Activated T-cell treated with anti-CD3 and anti-CD28 coated beads, Interleukin-2, amount 50 U/mL, for 48 hours (primary cell): ENCODE data around the gene CCM2.
"Not testable (repeated sequence)": the region's sequence is repeated elsewhere in the genome, so short reads cannot be mapped to it uniquely, and the experiment has no call there.

Experiments
- DNase-seq, 2 experiments: peaks; one replicate each; pipeline ENCODE4 v3.0.0-alpha.2; 2020

Gene CCM2

DNA sequence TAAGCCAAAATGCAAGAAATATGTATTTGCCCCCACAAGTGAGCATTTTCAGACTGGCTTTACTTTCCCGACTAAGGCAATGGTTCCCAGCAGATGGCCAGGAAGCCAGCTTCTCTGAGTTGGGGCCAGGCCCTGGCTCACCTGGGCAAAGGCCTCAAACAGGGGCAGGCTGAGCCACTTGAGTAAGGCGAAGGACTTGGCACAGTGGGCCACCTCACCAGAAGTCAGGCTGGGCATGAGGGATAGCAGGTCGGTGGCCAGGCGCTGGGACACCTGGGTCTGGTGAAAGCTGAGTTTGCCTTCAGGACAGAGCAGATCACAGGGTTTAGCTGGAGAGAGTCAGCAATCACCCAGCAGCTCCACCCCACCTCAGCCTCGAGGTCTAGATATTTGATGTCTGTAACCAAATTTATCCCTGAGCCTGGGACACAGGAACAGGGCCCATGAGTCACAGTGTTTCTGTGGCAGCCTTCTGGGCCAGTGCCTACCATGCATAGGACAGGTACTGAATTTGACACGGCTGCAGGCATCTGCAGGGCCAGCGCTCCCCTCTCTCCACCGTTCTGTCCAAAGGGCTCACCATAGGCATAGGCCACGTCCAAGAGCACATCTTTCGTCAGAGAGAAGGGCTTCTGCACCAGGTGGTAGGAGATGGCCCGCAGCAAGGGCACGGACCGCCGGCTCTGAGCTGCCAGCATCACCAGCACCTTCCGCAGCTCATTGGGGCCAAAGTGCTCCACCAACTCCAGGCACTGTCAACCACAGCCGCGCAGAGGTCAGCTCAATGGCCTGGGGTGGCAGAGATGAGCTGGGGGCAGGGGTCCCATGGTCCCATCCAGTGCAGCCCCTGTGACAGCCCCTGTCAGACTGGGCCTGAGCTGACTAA is 104.2 kb downstream of the CCM2 start:
- DNase-seq, result no peak

DNA sequence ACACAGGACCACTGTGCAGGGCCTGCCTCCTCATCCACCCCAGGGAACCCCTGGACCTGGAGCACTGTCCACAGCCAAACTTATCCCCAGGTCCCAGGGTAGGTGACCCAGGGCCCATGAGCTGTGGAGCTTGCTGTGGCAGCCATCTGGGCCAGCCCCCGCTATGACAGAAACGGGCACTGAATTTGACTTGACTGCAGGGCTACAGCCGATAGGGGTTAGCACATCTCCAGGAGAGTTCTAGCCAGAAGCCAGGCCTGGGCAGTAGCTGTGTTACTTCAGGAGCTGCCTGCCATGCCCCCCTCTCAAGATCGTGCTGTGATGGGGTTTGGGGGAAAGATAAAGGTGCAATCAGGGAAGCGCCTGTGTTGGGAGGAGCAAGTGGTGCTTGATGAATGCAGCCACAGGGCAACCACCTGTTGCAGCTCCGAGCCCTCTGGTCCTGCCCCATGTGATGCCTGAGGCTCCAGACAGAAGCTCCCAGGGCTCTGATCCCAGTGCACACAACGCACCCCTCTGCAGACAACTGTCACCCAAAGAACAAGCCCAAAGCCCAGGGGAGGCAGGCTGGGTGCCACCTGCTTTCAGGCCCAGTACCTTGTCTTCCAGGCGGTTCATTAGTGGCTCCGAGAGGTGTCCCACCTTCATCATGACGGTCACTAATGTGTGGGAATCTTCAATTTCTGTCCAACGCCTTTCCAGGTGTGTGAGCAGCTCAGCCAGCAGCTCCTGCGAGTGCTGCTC is 105.0 kb downstream of the CCM2 start:
- no peak for DNase-seq

DNA sequence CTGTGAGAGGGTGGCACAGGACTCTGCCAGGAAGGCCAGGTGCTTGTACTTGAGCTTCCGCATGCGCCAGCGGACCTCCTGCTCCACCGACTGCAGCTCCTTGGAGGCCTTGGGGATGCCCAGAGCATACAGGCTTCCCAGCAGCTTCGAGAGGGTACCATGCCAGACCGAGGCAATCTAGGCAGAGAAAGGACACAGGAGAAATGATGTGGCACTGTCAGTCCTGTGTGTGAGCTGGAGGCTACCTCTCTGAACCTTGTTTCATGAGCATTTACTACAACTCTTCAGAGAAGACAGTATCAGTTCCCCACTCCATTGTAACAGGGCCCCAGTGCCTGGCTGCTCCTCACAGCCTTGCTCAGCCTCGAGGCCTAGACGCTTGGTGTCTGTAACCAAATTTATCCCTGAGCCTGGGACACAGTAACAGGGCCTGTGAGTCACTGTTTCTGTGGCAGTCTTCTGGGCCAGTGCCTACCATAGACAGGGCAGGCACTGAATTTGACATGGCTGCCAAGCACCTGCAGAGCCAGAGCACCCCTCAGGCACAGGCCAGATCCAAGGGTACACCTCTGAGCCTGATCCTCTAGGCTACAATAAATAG is 105.7 kb downstream of the CCM2 start:
- DNase-seq, result no peak

DNA sequence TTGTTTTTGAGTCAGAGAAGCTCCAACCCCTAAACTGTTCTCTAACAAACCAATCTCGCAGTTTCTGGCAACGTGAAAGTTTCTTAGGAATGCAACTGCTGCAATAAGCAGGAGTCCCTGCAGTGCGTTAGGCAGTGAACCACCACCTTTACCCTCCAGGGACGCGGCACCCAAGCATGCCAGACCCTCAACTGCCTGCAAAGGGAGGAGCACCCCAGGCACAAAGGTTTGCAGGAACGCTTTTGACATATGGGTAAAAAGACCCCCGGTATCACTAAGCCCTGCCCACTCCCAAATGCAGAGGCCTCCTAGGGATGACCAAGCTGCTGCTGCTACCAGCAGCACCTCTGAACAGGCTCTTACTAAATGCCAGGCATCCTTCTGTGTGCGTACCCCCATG is 106.8 kb downstream of the CCM2 start:
- no peak for DNase-seq

DNA sequence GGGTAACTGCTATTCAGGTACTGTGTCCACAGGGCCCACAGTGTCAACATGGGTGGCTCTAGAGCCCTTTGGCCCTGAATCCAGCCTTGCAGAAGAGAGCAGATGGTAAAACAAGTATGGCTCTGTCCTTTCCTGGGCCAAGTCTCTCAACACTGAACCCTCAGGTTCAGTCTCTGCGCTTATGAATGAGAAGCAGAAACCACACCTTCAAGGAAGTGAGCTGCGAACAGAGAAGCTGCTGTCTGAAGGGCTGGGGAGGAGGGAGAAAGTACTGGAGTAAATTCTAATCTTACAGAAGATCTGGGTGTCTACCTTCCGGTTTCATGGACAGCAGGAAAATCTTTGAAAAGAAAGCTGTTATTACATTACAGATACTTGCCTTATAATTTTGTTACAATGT is 107.4 kb downstream of the CCM2 start:
- DNase-seq, result no peak

DNA sequence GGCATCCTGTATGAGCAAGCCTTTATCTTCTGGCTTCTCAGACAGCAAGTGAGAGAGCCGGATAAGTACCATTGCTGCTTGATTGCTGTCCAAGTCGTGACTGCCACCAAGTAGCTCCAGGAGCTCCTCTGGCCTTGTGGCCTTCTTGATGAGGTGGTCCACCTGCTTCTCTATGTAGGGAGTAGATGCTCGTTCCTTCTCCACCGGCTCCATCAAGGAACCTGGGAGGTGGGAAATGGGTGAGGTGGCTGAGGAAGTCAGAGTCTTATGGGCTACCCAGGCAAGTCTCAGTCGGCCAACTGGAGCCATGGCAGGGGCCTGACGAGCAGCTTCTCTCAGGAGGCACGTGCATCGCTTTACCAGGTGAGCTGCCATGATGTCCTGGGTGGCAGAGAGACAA is 108.9 kb downstream of the CCM2 start:
- no peak for DNase-seq

DNA sequence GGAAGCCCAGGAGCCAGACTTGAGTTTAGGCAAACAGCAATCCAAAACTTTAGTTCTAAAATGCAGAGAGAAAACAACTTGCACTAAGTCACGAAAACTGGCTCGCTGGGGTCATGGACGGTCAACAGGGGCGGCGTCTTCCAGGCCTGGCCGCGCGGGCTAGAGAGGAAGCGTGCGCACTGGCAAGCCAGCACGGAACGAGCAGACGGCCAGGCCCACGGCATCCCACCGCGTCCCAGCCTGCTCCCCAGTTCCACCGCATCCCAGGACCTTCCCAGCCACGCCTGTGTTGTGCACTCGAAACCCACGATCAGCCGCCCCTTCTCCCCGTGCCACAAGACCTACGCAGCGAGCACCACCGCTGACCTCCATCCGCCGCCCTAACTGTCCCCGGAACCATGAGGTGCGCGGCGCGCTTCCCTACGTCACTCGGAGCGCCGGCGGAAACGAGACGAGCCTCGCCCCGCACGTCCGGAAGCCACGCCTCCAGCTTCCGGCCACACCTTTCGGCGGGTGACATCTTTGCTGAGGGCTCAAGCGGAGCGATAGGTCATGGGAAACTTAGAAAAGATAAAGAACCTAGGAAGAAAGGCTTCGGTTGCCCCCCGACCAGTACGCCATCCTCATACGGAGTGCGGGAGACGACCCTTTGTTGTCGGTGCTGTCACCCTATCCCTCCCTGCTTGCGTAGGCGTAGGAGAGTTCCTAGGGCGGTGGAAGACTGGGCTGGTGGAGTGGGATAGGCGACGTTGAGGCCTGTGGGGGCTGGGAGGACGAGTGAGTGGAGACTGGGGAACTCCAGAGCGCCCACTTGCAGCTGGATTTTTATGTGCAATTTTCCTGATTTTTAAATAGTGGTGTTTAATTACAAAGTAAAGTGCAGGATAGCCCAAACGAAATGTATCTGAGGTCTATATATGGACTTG is 111.6 kb downstream of the CCM2 start, which contains the start of gene TBRG4:
TBRG4 (minus strand) TSS at position 400 of the 926 bp plus-strand sequence. CDS start 2,460 bp downstream, outside the sequence.
- DNase-seq, result peak; percentile 96 to 97

DNA sequence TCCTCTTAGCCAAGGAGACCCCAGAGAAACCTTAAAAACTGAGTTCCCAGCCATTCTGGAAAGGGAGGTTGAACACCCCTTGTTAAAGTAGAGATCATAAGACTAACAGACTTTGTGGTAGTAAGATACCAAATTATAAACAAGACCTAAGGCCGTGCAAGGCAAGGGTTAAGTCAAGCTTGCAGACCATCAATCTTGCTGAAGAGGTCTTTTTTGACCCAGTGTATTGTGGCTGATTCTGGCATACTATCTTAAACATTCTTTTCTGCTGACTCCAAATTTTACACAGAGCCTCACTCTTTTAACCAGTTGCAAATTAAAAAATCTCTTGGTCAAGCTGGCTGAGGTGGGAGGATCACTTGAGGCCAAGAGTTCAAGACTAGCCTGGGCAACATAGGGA is 112.6 kb downstream of the CCM2 start:
- no peak for DNase-seq

DNA sequence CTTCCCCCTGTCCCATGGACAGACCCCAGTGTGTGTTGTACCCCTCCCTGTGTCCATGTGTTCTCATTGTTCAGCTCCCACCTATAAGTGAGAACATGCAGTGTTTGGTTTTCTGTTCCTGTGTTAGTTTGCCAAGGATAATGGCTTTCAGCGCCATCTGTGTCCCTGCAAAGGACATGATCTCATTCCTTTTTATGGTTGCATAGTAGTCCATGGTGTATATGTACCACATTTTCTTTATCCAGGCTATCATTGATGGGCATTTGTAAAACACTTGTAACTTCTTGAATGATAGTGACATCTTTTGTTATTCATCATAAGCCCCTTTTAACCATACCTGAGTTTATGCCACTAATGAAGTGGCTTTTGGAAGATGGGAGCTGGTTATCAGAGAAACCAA is 114.3 kb downstream of the CCM2 start:
- DNase-seq, result not testable (repeated sequence)

DNA sequence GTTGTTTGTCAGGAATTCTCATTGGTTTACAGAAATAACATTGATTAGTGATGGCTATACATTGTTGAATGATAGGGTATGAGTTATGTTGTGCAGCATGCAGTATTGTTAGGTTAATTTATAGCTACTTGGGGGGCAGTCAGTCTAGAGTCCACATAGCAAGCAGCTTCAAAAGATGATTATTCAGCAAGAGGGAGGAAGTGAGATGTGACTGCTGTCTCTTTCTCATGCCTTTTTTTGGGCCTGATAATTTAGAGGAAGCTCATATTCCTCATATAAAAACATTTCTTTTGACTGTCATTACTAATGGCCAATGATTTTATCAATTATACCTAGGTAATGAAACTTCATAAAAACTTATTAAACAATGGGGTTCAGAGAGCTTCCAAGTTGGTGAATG is 114.9 kb downstream of the CCM2 start:
- DNase-seq, result no peak

DNA sequence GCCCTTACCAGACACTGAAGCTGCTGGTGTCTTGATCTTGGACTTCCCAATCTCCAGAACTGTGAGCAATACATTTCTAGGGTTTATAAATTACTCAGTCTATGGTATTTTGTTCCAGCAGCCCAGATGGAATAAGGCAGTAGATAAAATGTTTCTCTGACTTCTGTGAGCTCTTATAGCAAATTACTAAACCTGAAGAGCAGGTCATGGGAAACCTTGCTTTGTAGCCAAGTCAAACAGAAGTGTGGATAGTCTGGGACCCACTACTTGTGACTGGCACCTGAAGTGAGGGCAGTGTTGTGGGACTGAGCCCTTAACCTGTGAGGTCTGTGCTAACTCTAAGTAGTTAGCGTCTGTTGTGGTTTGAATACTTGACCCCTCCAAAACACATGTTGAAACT is 116.0 kb downstream of the CCM2 start:
- no peak for DNase-seq

DNA sequence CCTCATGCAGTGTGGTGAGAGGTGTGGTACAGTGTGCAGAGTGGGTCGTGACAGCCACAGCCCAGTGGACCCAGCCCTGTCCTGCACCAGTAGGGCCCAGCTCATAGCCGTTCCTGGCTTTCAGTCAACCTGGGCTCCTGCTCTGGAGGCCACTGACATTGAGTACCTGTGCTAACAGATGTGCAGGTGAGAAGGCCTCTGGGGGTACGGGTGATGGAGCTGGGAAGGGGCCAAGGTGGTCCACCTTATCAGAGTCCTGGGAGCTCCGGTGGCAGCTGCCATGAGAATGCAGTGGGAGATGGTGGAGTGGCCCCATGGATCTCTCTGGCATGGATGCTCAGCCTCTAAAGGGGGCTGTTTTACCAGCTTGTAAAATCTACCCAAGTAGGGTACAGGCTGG is 117.6 kb downstream of the CCM2 start:
- DNase-seq, result no peak

DNA sequence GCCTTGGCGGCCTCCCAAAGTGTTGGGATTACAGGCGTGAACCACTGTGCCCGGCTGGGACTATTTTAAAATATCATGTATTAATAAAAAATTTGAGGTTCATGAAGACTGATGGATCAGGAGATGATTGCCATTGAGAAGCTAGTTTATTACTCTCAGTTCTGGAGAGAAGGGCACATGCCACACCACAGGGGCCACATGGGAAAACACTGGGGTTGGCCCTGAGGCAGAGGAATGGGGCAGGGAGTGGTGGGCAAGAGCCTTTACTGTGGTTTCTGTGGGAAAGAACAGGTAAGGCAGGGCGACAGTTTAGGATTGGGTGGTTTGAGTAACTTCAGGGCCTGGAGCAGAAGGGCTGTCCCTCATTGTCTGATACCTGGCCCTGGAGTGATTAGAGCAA is 118.3 kb downstream of the CCM2 start:
- no peak for DNase-seq

DNA sequence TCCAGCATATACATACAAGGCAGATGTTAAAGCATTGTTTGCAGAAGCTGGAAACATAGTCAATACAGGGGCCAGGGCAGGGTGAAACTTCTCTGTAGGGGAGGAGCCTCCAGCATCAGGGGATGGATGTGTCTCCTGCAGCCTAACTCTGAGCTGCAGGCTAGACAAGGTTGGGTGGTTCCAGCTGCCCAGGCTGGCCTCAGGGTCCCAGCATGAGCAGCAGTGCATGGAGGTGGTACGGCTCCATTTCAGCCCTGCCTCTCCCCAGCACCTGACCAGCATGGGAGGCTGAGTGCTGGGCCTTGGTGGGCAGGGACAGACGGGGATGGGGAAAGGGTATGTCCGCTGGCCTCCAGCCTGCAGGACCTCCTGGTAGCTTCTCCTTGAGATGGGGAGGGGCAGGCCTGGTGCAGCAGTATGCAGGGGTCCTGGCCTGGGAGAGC is 118.9 kb downstream of the CCM2 start:
- no peak for DNase-seq

DNA sequence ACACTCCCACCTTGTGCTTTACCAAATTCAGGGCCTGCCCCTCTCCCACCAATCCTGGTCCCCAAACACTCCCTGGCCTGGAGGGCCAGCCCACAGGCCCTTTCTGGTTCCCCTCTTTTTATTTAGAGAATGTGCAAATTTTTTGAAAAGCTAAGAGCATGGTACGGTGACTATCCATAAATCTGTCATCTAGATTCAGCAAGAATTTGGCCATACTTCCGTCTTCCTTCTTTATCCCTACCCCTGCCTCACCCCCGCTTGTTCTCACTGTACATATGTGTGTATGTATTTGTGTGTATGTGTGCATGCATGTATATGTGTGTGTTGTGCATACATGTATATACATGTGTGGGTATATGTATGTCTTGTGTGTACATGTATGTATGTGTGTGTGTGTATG is 119.5 kb downstream of the CCM2 start:
- no peak for DNase-seq

DNA sequence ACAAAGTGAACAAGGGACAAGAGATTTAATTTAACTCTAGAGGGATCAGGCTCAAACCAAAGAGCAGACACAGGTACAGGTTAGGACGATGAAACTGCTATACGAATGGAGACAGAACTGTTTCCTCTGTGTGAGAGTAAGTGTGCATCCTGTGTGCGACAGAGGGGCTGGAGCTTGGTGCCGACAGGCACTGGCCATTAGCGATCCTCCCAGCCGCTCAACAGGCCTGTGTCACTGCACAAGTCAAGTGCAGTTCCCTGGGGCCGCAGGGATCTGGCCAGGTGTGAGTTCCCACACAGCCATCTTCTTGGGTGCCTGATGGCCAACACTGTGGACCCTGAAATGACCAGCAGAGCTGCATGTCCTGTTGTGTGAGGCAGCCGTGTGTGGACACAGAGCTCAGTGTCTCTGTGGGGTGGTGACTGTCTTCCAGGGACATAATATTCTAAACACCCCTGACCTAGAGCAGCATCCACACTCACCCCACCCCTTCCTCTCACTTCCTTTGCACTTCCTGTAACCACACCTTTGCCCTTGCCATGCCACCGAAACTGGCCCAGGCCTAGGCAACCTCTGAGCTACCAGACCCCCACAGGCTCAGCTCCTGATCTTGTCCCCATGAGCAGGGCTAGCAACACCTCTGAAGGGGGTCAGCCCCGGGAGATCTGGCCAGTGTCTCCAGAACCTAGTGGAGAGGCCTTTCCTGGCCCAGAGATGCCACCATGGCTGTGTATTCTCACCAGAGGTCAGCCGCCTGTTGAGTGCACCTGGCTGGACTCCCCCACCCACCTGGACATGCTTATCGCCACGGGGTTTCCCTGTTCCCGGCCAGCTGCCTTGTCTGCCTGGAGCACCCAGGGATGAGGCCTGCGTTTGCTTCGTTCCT is 123.2 kb downstream of the CCM2 start:
- DNase-seq, result no peak

DNA sequence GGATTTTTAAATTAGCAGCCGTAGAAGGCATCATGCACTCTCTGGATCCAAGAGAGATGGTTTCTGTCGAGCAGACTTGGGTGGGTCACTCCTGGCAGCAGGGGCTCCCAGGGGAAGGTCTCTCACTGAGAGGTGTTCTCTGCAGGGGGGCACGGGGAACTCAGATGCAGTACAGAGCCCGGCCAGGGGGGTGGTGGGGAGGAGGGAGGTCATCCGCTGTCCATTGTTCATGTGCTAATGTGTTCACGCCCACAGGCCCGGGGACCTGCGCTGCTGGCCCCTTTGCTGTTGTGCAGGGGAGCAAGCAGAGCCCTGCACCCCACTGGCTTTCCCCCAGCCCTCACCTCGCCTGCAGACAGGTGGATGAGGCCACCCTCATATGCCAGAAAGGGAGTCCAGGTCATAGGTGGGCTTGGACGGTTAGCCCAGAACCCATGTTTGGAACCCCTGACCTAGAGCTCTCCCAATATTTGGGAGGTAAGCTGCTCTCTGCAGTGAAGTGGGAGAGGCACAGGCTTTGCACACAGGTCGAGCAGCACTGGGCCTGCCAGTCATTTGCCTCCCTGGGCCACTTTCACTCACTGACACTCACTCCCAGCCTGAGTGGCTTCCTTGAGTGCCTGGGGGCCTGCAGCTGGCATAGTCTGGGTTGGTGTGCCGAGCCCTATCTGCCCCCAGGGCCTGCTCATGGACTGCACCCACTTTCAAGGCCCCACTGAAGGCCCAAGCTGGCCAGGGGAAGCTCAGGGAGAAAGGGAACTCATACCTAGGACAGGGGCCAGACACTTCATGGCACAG is 124.1 kb downstream of the CCM2 start:
- no peak for DNase-seq

DNA sequence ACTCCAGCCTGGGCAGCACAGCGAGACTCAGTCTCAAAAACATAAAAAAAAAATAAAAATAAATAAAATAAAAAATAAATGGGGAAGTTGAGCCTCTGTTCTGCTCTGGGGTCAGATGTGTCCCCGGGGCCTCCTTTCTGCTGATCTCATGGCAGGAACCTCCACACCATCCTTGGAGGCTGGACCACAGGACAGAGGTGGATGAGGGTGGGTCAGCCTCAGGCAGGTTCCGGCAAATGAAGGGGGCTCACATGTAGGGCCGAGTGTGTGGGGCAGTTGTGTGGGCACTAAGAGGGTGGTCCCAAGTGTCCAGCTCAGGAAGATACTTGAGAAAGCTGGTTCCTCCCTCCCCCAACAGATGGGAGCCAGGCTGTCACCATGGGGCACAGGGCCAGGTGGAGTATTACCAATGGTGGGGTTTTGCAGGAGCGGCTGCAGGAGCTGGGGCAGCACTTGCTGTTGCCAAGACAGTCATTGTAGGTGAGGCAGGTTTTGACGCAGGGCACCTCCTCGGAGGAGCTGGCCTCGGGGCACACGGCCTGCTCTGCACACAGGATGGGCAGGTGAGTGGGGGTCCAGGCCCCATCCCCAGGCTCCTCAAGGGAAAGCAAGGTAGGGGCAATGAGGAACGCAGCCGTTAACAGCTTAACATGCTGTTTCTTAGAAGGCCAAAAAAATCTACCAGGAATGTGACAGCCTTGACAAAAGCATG is 125.3 kb downstream of the CCM2 start:
- DNase-seq, result no peak
